Activated naive CD4-positive, alpha-beta T cell treated with anti-CD3 and anti-CD28 coated beads, Interleukin-2, amount 10 ng/mL, durations not matched to agents 5 hours and 36 hours (primary cell): ENCODE data around the gene GBP5. TPM values are rescaled to one million over a fixed set of nuclear protein-coding genes. Genes with fewer than 3 reads are reported as not detected.

Experiments
- total RNA-seq, 2 experiments: library from RNA; stranded (reverse); gene quantifications; one replicate each; pipeline ENCODE4 v1.2.3, GENCODE V29; 2021

Gene GBP5
- total RNA-seq: 100 to 1,000 TPM; 330 TPM

GRCh38 chr1:89272269-89273041, at the start of gene GBP5:
Gene GBP5, minus strand, starts transcription at chr1:89272860. Its CDS starts 3,305 bp downstream, at chr1:89269555.

Other genes starting within 250 kb of the GBP5 start
- gene GBP3, start 250.0 kb downstream of the GBP5 start, total RNA-seq: 10 to 100 TPM; 29.7 to 31.8 TPM
- 100 to 1,000 TPM; 171 to 177 TPM for gene GBP1, start 207.7 kb downstream of the GBP5 start, total RNA-seq
- gene GBP2, start 146.7 kb downstream of the GBP5 start, total RNA-seq: 100 to 1,000 TPM; 299 to 313 TPM
- under 1 TPM; 0.20 to 0.39 TPM for gene GBP7, start 96.9 kb downstream of the GBP5 start, total RNA-seq
- 10 to 100 TPM; 80.9 to 81.1 TPM for gene GBP4, start 73.9 kb downstream of the GBP5 start, total RNA-seq
- under 1 TPM; 0.29 to 0.40 TPM for gene GBP6, start 91.2 kb upstream of the GBP5 start, total RNA-seq